Suprapubic skin (tissue), 4 donors: Measurements from ENCODE around the gene MAPK8IP2. TPM values are rescaled to one million over a fixed set of nuclear protein-coding genes. Genes with fewer than 3 reads are reported as not detected.

Source experiments
- DNase-seq, 2 donors: peaks; one replicate each; pipeline ENCODE4 v3.0.0-alpha.2; 2019; ENCODE audit warnings: low spot score in 2 of 2
- H3K27ac ChIP-seq: fragments of 200-600 bp; sonication (generic); one replicate; pipeline ENCODE4 v1.5.1; 2019
- H3K27me3 ChIP-seq: fragments of 200-600 bp; sonication (generic); one replicate; pipeline ENCODE4 v1.5.1; 2019
- H3K36me3 ChIP-seq: fragments of 200-600 bp; sonication (generic); one replicate; pipeline ENCODE4 v1.5.1; 2019
- H3K4me1 ChIP-seq: fragments of 200-600 bp; sonication (generic); one replicate; pipeline ENCODE4 v1.5.1; 2019
- H3K4me3 ChIP-seq: fragments of 200-600 bp; sonication (generic); one replicate; pipeline ENCODE4 v1.5.1; 2019; ENCODE audit warnings: mild to moderate bottlenecking
- H3K9me3 ChIP-seq: fragments of 200-600 bp; sonication (generic); one replicate; pipeline ENCODE4 v1.5.1; 2019
- CTCF ChIP-seq, 2 donors: fragments of 200-600 bp in 1 of 2; fragments of 450-650 bp in 1 of 2; sonication (generic) in 1 of 2; IDR thresholded peaks; one replicate each; pipeline ENCODE4 v1.5.1; 2016 to 2019; ENCODE audit warnings: antibody characterized with exemption in 2 of 2, mild to moderate bottlenecking in 1 of 2, moderate library complexity in 1 of 2
- EP300 ChIP-seq: sonication (generic); formaldehyde crosslinking; IDR thresholded peaks from one replicate; pipeline ENCODE4 v1.6.1; 2017; ENCODE audit warnings: antibody characterized with exemption
- POLR2A ChIP-seq, 2 donors: fragments of 450-650 bp; IDR thresholded peaks; one replicate each; pipeline ENCODE4 v1.6.1; 2017; ENCODE audit warnings: antibody characterized with exemption in 2 of 2, mild to moderate bottlenecking in 2 of 2, moderate library complexity in 2 of 2
- POLR2AphosphoS5 ChIP-seq, 3 donors: sonication (generic); formaldehyde crosslinking; IDR thresholded peaks; one replicate each; pipeline ENCODE4 v1.6.1; 2017; ENCODE audit warnings: antibody characterized with exemption in 3 of 3
- WGBS: methylation state at CpG from one replicate; pipeline ENCODE4 v1.1.5; 2018; 5-methylcytosine and 5-hydroxymethylcytosine counted together
- total RNA-seq, 4 donors: library from RNA; depleted of rRNA; stranded (reverse); fragments of >200 nt; gene quantifications; one replicate each; pipeline ENCODE4 v1.1.0, GENCODE V29; 2016

The MAPK8IP2 gene
- 1 to 10 TPM; 2.6 to 4.4 (median 3.7) TPM for total RNA-seq

- no peak for DNase-seq
- 2% methylated on average over 9 of the region's 61 CpGs for WGBS
- Histone ChIP-seq H3K9me3 (no peaks in the 10 kb centered on the region), H3K36me3 (no peaks in the 10 kb centered on the region), H3K4me3 (peak within 1 kb of the TSS; percentile 55), H3K4me1 (peaks cover 19% of the 10 kb centered on the region), H3K27ac (no peak within 1 kb of the TSS), H3K27me3 (peaks cover 69% of the 10 kb centered on the region)
- no peak for TF ChIP-seq CTCF (IDR thresholded peaks at IDR 0.05)
- TF ChIP-seq POLR2AphosphoS5 (IDR thresholded peaks at IDR 0.05): no peak
- no peak for TF ChIP-seq EP300
- TF ChIP-seq POLR2A (IDR thresholded peaks at IDR 0.05): no peak
These were observed at the start of gene MAPK8IP2 for GRCh38 chr22:50600538-50600937. Gene MAPK8IP2, plus strand, starts transcription at chr22:50600793. Its CDS starts 26 bp downstream, at chr22:50600819.

- Histone ChIP-seq H3K4me1 (peaks cover 20% of the 10 kb centered on the region), H3K4me3 (no peak overlapping the region), H3K9me3 (no peaks in the 10 kb centered on the region), H3K27ac (no peak overlapping the region), H3K27me3 (peaks cover 31% of the 10 kb centered on the region), H3K36me3 (no peaks in the 10 kb centered on the region)
- DNase-seq: no peak
- no peak for TF ChIP-seq CTCF (IDR thresholded peaks at IDR 0.05)
- TF ChIP-seq POLR2A (IDR thresholded peaks at IDR 0.05): no peak
- no peak for TF ChIP-seq EP300
- TF ChIP-seq POLR2AphosphoS5 (IDR thresholded peaks at IDR 0.05): no peak
- 95% methylated on average over 9 of the region's 11 CpGs for WGBS
These were observed 49.3 kb upstream of the MAPK8IP2 start for GRCh38 chr22:50551160-50551752.

- TF ChIP-seq EP300: no peak
- no peak for TF ChIP-seq POLR2AphosphoS5 (IDR thresholded peaks at IDR 0.05)
- no peak for TF ChIP-seq POLR2A (IDR thresholded peaks at IDR 0.05)
- TF ChIP-seq CTCF (IDR thresholded peaks at IDR 0.05): no peak
- Histone ChIP-seq H3K9me3 (no peaks in the 10 kb centered on the region), H3K27ac (no peak overlapping the region), H3K27me3 (peaks cover 13% of the 10 kb centered on the region), H3K4me1 (peaks cover 7% of the 10 kb centered on the region), H3K36me3 (no peaks in the 10 kb centered on the region), H3K4me3 (no peak overlapping the region)
- DNase-seq: no peak
- WGBS: 90% methylated on average over 8 of the region's 8 CpGs
These were observed 47.3 kb upstream of the MAPK8IP2 start for GRCh38 chr22:50553310-50553709.

- TF ChIP-seq POLR2A (IDR thresholded peaks at IDR 0.05) (no peak), POLR2AphosphoS5 (IDR thresholded peaks at IDR 0.05) (no peak)
- no peaks in the 10 kb centered on the region for H3K36me3 ChIP-seq
- WGBS: 52% methylated on average over 5 of the region's 5 CpGs
- H3K4me1 ChIP-seq: peaks cover under 1% of the 10 kb centered on the region
- H3K4me3 ChIP-seq: no peak overlapping the region
- DNase-seq: no peak
- H3K27ac ChIP-seq: no peak overlapping the region
- no peaks in the 10 kb centered on the region for H3K27me3 ChIP-seq
- no peaks in the 10 kb centered on the region for H3K9me3 ChIP-seq
These were observed 43.9 kb upstream of the MAPK8IP2 start for GRCh38 chr22:50556703-50557102.

GRCh38 chr22:50560034-50560433 lies 40.6 kb upstream of the MAPK8IP2 start:
- DNase-seq: no peak
- 55% methylated on average over 3 of the region's 3 CpGs for WGBS
- Histone ChIP-seq H3K9me3 (no peaks in the 10 kb centered on the region), H3K4me3 (no peak overlapping the region), H3K27me3 (no peaks in the 10 kb centered on the region), H3K27ac (no peak overlapping the region), H3K36me3 (no peaks in the 10 kb centered on the region), H3K4me1 (peaks cover 16% of the 10 kb centered on the region)
- TF ChIP-seq EP300: no peak
- no peak for TF ChIP-seq POLR2A (IDR thresholded peaks at IDR 0.05)
- TF ChIP-seq POLR2AphosphoS5 (IDR thresholded peaks at IDR 0.05): no peak
- TF ChIP-seq CTCF (IDR thresholded peaks at IDR 0.05): no peak
